K562 (cell line): ENCODE data around the gene SRPK2. TPM values are rescaled to one million over a fixed set of nuclear protein-coding genes. Genes with fewer than 3 reads are reported as not detected.

Experiments
- ARID1B ChIP-seq: fragments of 450-650 bp; IDR thresholded peaks from 2 replicates; pipeline ENCODE4 v1.6.1; 2016; ENCODE audit warnings: antibody characterized with exemption, mild to moderate bottlenecking, inconsistent platforms
- BRCA1 ChIP-seq, 2 experiments: fragments of 450-650 bp in 1 of 2; sonication (generic) in 1 of 2; formaldehyde crosslinking in 1 of 2; IDR thresholded peaks; 2 replicates each; pipeline versions ENCODE4 v1.5.0 to v1.6.1; 2017 to 2020; ENCODE audit warnings: mild to moderate bottlenecking in 1 of 2, missing genetic modification reagents in 1 of 2
- CEBPG ChIP-seq, 3 experiments: fragments of 200-800 bp in 1 of 3; sonication (Bioruptor generic) in 1 of 3; sonication (generic) in 1 of 3; formaldehyde crosslinking in 1 of 3; IDR thresholded peaks in 2 of 3; conservative IDR thresholded peaks in 1 of 3; 2 replicates each; pipeline versions ENCODE4 v1.6.1 to v1.8.0; 2016 to 2022; ENCODE audit warnings: missing compliant biosample characterization in 2 of 3, missing genetic modification characterization in 2 of 3, mild to moderate bottlenecking in 1 of 3, missing genetic modification reagents in 1 of 3
- CHCHD3 ChIP-seq: fragments of 250-450 bp; sonication (Bioruptor Pico); IDR thresholded peaks from 2 replicates; pipeline ENCODE4 v2.1.2; 2022; ENCODE audit warnings: mild to moderate bottlenecking
- CREM ChIP-seq: IDR thresholded peaks from 2 replicates; pipeline ENCODE4 v1.6.1; 2014; ENCODE audit warnings: antibody characterized with exemption, low read depth
- FOXJ2 ChIP-seq: fragments of 200-800 bp; sonication (Bioruptor generic); IDR thresholded peaks from 2 replicates; pipeline ENCODE4 v1.6.1; 2016; ENCODE audit warnings: missing genetic modification characterization, missing compliant biosample characterization
- JUND ChIP-seq, 2 experiments: IDR thresholded peaks; 2 replicates in 1 of 2; 3 replicates in 1 of 2; pipeline ENCODE4 v1.6.1; 2011; ENCODE audit warnings: borderline replicate concordance in 2 of 2, low read depth in 2 of 2, low read length in 2 of 2, improper control_type of control experiment in 1 of 2, missing biosample characterization in 1 of 2, missing genetic modification characterization in 1 of 2, missing genetic modification reagents in 1 of 2
- KHSRP ChIP-seq: fragments of 450-650 bp; IDR thresholded peaks from 2 replicates; pipeline ENCODE4 v1.6.1; 2017
- NRF1 ChIP-seq, 2 experiments: fragments of 450-650 bp; IDR thresholded peaks in 1 of 2; conservative IDR thresholded peaks in 1 of 2; 2 replicates each; pipeline ENCODE4 v1.6.1; 2014; ENCODE audit warnings: mild to moderate bottlenecking in 2 of 2
- PHTF2 ChIP-seq: fragments of 250-450 bp; sonication (Bioruptor Pico); IDR thresholded peaks from 2 replicates; pipeline ENCODE4 v1.5.0; 2021; ENCODE audit warnings: mild to moderate bottlenecking
- PML ChIP-seq: IDR thresholded peaks from 2 replicates; pipeline ENCODE4 v1.6.1; 2012; ENCODE audit warnings: low read length, inconsistent platforms
- POLR2AphosphoS2 ChIP-seq: IDR thresholded peaks from 2 replicates; pipeline ENCODE4 v1.6.1; 2012; ENCODE audit warnings: low read length, improper control_type of control experiment
- POLR3G ChIP-seq: IDR thresholded peaks from 2 replicates; pipeline ENCODE4 v1.6.1; 2011; ENCODE audit not compliant: insufficient read length, insufficient replicate concordance; ENCODE audit errors: extremely low read depth
- PREB ChIP-seq: sonication (generic); formaldehyde crosslinking; IDR thresholded peaks from 2 replicates; pipeline ENCODE4 v1.8.1; 2023; ENCODE audit warnings: mild to moderate bottlenecking, missing genetic modification reagents
- RCOR1 ChIP-seq, 2 experiments: IDR thresholded peaks; 2 replicates each; pipeline ENCODE4 v1.6.1; 2012; ENCODE audit warnings: low read depth in 2 of 2, low read length in 2 of 2, borderline replicate concordance in 1 of 2, improper control_type of control experiment in 1 of 2
- TEAD1 ChIP-seq, 2 experiments: fragments of 450-650 bp in 1 of 2; sonication (generic) in 1 of 2; formaldehyde crosslinking; IDR thresholded peaks; 2 replicates each; pipeline versions ENCODE4 v1.4.0 to v1.8.0; 2020 to 2022; ENCODE audit warnings: mild to moderate bottlenecking in 2 of 2, missing genetic modification reagents in 1 of 2
- THAP7 ChIP-seq: fragments of 250-450 bp; sonication (Bioruptor Pico); IDR thresholded peaks from 2 replicates; pipeline ENCODE4 v1.5.0; 2021
- ZBTB1 ChIP-seq: sonication (generic); formaldehyde crosslinking; IDR thresholded peaks from 2 replicates; pipeline ENCODE4 v1.8.1; 2023; ENCODE audit warnings: missing genetic modification reagents, low read depth, mild to moderate bottlenecking, borderline replicate concordance
- ZFPM2 ChIP-seq: fragments of 250-450 bp; sonication (Bioruptor Pico); IDR thresholded peaks from 2 replicates; pipeline ENCODE4 v1.5.1; 2022; ENCODE audit warnings: mild to moderate bottlenecking
- ZNF23 ChIP-seq: fragments of 250-450 bp; sonication (Bioruptor Pico); IDR thresholded peaks from 2 replicates; pipeline ENCODE4 v1.4.0; 2020; ENCODE audit warnings: mild to moderate bottlenecking
- ZNF3 ChIP-seq: fragments of 250-450 bp; sonication (Bioruptor Pico); IDR thresholded peaks from 2 replicates; pipeline ENCODE4 v1.5.0; 2021; ENCODE audit warnings: mild to moderate bottlenecking, moderate library complexity
- ZNF518B ChIP-seq: fragments of 250-450 bp; sonication (Bioruptor Pico); IDR thresholded peaks from 2 replicates; pipeline ENCODE4 v1.5.0; 2021; ENCODE audit warnings: mild to moderate bottlenecking, moderate library complexity
- ZNF766 ChIP-seq: fragments of 200-800 bp; sonication (Bioruptor generic); conservative IDR thresholded peaks from 2 replicates; pipeline ENCODE4 v1.6.1; 2016; ENCODE audit warnings: missing genetic modification characterization, missing compliant biosample characterization
- polyA plus RNA-seq, 8 experiments: library from polyadenylated mRNA; depleted of rRNA in 4 of 8; stranded (reverse) in 5 of 8; unstranded in 3 of 8; fragments of >200 nt; fragmentation: Nextera tagmentation in 2 of 8; fragmentation: Illumina TruSeq in 1 of 8; extraction: Ambion mirVana in 2 of 8; extraction: Trizol in 1 of 8; gene quantifications; 2 replicates each; pipeline versions ENCODE4 v1.2.1 to v1.2.3, GENCODE V29; 2011 to 2014; ENCODE audit warnings: inconsistent platforms in 1 of 8, missing spikeins in 1 of 8
- total RNA-seq, 7 experiments: library from RNA; depleted of rRNA in 6 of 7; stranded (reverse); fragments of >200 nt in 6 of 7; fragmentation: Illumina TruSeq in 2 of 7; extraction: Trizol in 2 of 7; gene quantifications; 2 replicates each; pipeline versions ENCODE4 v1.2.1 to v1.2.3, GENCODE V29; 2011 to 2021; ENCODE audit warnings: low replicate concordance in 1 of 7

Gene SRPK2
- total and polyA plus RNA-seq, 9 of the 15 experiments (the other 6 are each of a cell fraction or from before 2014, with no cell fraction given), result 21.5 to 44.7 (median 33.3) TPM

GRCh38 chr7:105353752-105354328 lies 34.9 kb downstream of the SRPK2 start (continued):
- TF ChIP-seq TEAD1 (CRISPR knock-in tag; IDR thresholded peaks at IDR 0.05), result 0 out of 4 replicates have a peak, but pooled peaks of 1 of the 2 experiments have one; percentile 46
- no peak for TF ChIP-seq KHSRP
- no peak for TF ChIP-seq ARID1B
- TF ChIP-seq JUND (IDR thresholded peaks at IDR 0.05; ENCODE audit: borderline replicate concordance, low read depth, low read length), result peak; percentile 16; the same call in 1 of the 2 replicates
- TF ChIP-seq JUND (tag; IDR thresholded peaks at IDR 0.05; ENCODE audit: borderline replicate concordance, low read depth, low read length), result no peak; the same call in 2 of the 3 replicates
- TF ChIP-seq ZNF3 (CRISPR knock-in tag), result no peak
- 0 out of 2 replicates have a peak, but pooled peaks have one; percentile 49 for TF ChIP-seq PHTF2 (CRISPR knock-in tag)
- TF ChIP-seq RCOR1 (IDR thresholded peaks at IDR 0.05; ENCODE audit: borderline replicate concordance in 1 of 2, low read depth in 2 of 2, low read length in 2 of 2), result peak; percentile 34 to 62; a peak in 2 of 4 replicates
- TF ChIP-seq CHCHD3 (CRISPR knock-in tag), result no peak
- peak; percentile 43 to 58 for TF ChIP-seq NRF1 (conservative IDR thresholded peaks at IDR 0.05 in 1 of 2, IDR thresholded peaks at IDR 0.05 in 1 of 2)
- TF ChIP-seq ZNF23 (CRISPR knock-in tag), result no peak
- no peak for TF ChIP-seq ZNF518B (CRISPR knock-in tag)
- peak; percentile 51; the same call in 1 of the 2 replicates for TF ChIP-seq FOXJ2 (tag)
- TF ChIP-seq CREM, result 0 out of 2 replicates have a peak, but pooled peaks have one; percentile 12
- TF ChIP-seq THAP7 (CRISPR knock-in tag), result no peak
- no peak; the same call in 1 of the 2 replicates for TF ChIP-seq ZBTB1
- no peak for TF ChIP-seq POLR3G
- TF ChIP-seq ZNF766, result 0 out of 2 replicates have a peak, but pooled peaks have one; percentile 36
- no peak for TF ChIP-seq POLR2AphosphoS2
- TF ChIP-seq BRCA1 (IDR thresholded peaks at IDR 0.05), result no peak
- no peak for TF ChIP-seq BRCA1 (CRISPR knock-in tag; IDR thresholded peaks at IDR 0.05)
- TF ChIP-seq CEBPG (CRISPR knock-in tag; IDR thresholded peaks at IDR 0.05), result 0 out of 2 replicates have a peak, but pooled peaks have one; percentile 7
- TF ChIP-seq CEBPG (tag; conservative IDR thresholded peaks at IDR 0.05 in 1 of 2, IDR thresholded peaks at IDR 0.05 in 1 of 2), result no peak
- TF ChIP-seq ZFPM2 (CRISPR knock-in tag), result no peak
- no peak for TF ChIP-seq PREB
- TF ChIP-seq PML, result no peak
